ENCODE measurements around the gene EVC2. TPM values are rescaled to one million over a fixed set of nuclear protein-coding genes. Genes with fewer than 3 reads are reported as not detected.
A peak's percentile ranks its signal among the peaks of the same experiment; 100 is the strongest.

The EVC2 gene
- total and polyA plus RNA-seq, 10 of the 15 experiments (the other 5 are each of a cell fraction or from before 2014, with no cell fraction given) = 0.34 to 10.4 (median 5.6) TPM

GRCh38 chr4:5711479-5712184 lies 3.3 kb upstream of the EVC2 start:
- H4K20me1 ChIP-seq (ENCODE audit: control insufficient read depth, insufficient read depth) = no peaks in the 10 kb centered on the region
- RAD21 ChIA-PET (ENCODE audit: unreplicated experiment) = no interaction called here
- peaks cover 21% of the 10 kb centered on the region for H3K79me2 ChIP-seq (ENCODE audit: control insufficient read depth, insufficient read depth, low read length)
- peak overlapping the region; percentile 64 for H3K9ac ChIP-seq (ENCODE audit: control insufficient read depth, insufficient read depth, low read length)
- in situ Hi-C loops (cut with MboI) = no loop called here
- peaks cover 4% of the 10 kb centered on the region; the same call in 2 of the 3 replicates for H3K9me3 ChIP-seq (replicated peaks; ENCODE audit: control insufficient read depth, insufficient read depth, low read length)
- H3K27me3 ChIP-seq (replicated peaks in 1 of 2; ENCODE audit: control insufficient read depth in 2 of 2, insufficient read depth in 2 of 2, low read length in 1 of 2) = no peaks in the 10 kb centered on the region
- H3K4me3 ChIP-seq = peak overlapping the region; percentile 72
- SMC1A ChIA-PET (ENCODE audit: uncharacterized antibody, unreplicated experiment) = no interaction called here
- WGBS (ENCODE audit: insufficient coverage, insufficient replicate concordance, low lambda C conversion rate, missing lambda C conversion rate) = 60% methylated on average over 32 of the region's 52 CpGs
- peak overlapping the region; percentile 78 for H3K27ac ChIP-seq (ENCODE audit: control insufficient read depth, insufficient read depth)
- TF ChIP-seq RBBP5 (conservative IDR thresholded peaks at IDR 0.05) (no peak), IKZF1 (conservative IDR thresholded peaks at IDR 0.05) (peak; percentile 32; the same call in 1 of the 2 replicates), PBX3 (IDR thresholded peaks at IDR 0.05; ENCODE audit: insufficient replicate concordance, low read depth, low read length) (no peak), BCL11A (IDR thresholded peaks at IDR 0.05; ENCODE audit: low read depth, low read length) (no peak), ZNF24 (IDR thresholded peaks at IDR 0.05) (no peak), MEF2A (IDR thresholded peaks at IDR 0.05; ENCODE audit: insufficient read depth, low read depth, low read length) (no peak), BHLHE40 (IDR thresholded peaks at IDR 0.05; ENCODE audit: borderline replicate concordance in 1 of 2, low read depth in 2 of 2, low read length in 1 of 2) (peak in 1 of 2 experiments; percentile 79; a peak in 2 of 4 replicates), USF2 (IDR thresholded peaks at IDR 0.05; ENCODE audit: borderline replicate concordance, low read depth, low read length) (no peak), EP300 (IDR thresholded peaks at IDR 0.05; ENCODE audit: borderline replicate concordance in 1 of 2, control insufficient read depth in 1 of 2, low read depth in 2 of 2, low read length in 2 of 2) (no peak), CTCF (IDR thresholded peaks at IDR 0.05 in 2 of 3, conservative IDR thresholded peaks at IDR 0.05 in 1 of 3; ENCODE audit: control insufficient read depth in 2 of 3, extremely low read depth in 1 of 3, insufficient read depth in 1 of 3, low read depth in 3 of 3, low read length in 3 of 3) (peak in 1 of 3 experiments; percentile 23; a peak in 1 of 6 replicates), MYC (IDR thresholded peaks at IDR 0.05; ENCODE audit: insufficient read depth, insufficient read length, insufficient replicate concordance, low read length, severe bottlenecking) (no peak), LARP7 (IDR thresholded peaks at IDR 0.05) (peak; percentile 51; the same call in 1 of the 2 replicates), POLR2AphosphoS2 (IDR thresholded peaks at IDR 0.05; ENCODE audit: low read depth, low read length) (no peak), CHD1 (IDR thresholded peaks at IDR 0.05; ENCODE audit: low read depth, low read length) (no peak), NR2C2 (IDR thresholded peaks at IDR 0.05; ENCODE audit: borderline replicate concordance, control insufficient read depth, insufficient read length, low read depth) (no peak), NFYA (IDR thresholded peaks at IDR 0.05; ENCODE audit: borderline replicate concordance, low read depth, low read length) (no peak), PML (IDR thresholded peaks at IDR 0.05; ENCODE audit: low read length) (no peak), SMAD5 (IDR thresholded peaks at IDR 0.05; ENCODE audit: low read depth) (0 out of 2 replicates have a peak, but pooled peaks have one; percentile 45)
- DNase-seq (ENCODE audit: low read depth, low spot score) = no peak
- H3K4me2 ChIP-seq (ENCODE audit: control insufficient read depth, insufficient read depth) = peak overlapping the region; percentile 73
- no peaks in the 10 kb centered on the region for H3K36me3 ChIP-seq (ENCODE audit: control insufficient read depth in 2 of 2, insufficient read depth in 2 of 2, low read length in 1 of 2)
- BruUV-seq (replicated peaks) = no TSS peak
- CTCF ChIA-PET = interaction anchor here (0.6 kb wide), 1 partner anchor 34 kb away, joined by 3 read pairs; no protein-coding TSS in a partner anchor
- POLR2A ChIA-PET = no interaction called here
- peak; percentile 8 for ATAC-seq
- intact Hi-C loops (cut with micrococcal nuclease; ENCODE audit: unreplicated experiment) = loop anchor here (10.0 kb wide), 2 partner anchors 317 to 473 kb away; no protein-coding TSS in a partner anchor
- FAIRE-seq = no peak
- H3K4me1 ChIP-seq (ENCODE audit: control insufficient read depth, insufficient read depth, low read length) = peaks cover 3% of the 10 kb centered on the region; the same call in 1 of the 2 replicates
- H2AFZ ChIP-seq (ENCODE audit: control insufficient read depth, low read depth, low read length) = no peak overlapping the region

Data from GM12878 (cell line).